Measurements from ENCODE around the gene WRNIP1.

Gene WRNIP1

DNA sequence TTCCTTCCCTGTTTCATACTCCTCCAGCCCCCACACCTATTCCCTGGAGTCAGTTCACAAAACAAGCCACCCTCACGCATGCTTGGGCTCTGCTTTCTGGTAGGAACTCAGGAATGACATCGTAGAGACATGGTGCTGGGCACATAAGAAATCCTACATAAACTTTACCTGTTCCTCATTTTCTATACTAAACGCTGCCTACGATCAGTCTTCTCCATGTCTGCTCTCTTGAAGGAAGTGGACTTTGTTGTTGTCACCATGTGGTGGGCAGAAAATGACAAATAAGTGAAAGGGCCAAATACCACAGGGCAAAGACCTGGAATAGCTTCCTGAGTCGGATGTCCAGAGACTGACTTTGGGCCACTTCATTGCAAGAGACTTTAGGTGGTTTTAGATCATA is 24.6 kb upstream of the WRNIP1 start:
- TF ChIP-seq, protein P1, sequence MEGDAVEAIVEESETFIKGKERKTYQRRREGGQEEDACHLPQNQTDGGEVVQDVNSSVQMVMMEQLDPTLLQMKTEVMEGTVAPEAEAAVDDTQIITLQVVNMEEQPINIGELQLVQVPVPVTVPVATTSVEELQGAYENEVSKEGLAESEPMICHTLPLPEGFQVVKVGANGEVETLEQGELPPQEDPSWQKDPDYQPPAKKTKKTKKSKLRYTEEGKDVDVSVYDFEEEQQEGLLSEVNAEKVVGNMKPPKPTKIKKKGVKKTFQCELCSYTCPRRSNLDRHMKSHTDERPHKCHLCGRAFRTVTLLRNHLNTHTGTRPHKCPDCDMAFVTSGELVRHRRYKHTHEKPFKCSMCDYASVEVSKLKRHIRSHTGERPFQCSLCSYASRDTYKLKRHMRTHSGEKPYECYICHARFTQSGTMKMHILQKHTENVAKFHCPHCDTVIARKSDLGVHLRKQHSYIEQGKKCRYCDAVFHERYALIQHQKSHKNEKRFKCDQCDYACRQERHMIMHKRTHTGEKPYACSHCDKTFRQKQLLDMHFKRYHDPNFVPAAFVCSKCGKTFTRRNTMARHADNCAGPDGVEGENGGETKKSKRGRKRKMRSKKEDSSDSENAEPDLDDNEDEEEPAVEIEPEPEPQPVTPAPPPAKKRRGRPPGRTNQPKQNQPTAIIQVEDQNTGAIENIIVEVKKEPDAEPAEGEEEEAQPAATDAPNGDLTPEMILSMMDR (IDR thresholded peaks at IDR 0.05; ENCODE audit: low read length, missing control alignments) = no peak
- no peak for DNase-seq (ENCODE audit: low read depth)
- no peak overlapping the region for H3K4me3 ChIP-seq (replicated peaks; ENCODE audit: low read depth, low read length)

GRCh38 chr6:2741756-2742155 is 23.4 kb upstream of the WRNIP1 start:
- H3K4me3 ChIP-seq (replicated peaks; ENCODE audit: low read depth, low read length) = no peak overlapping the region
- TF ChIP-seq, protein P1 (IDR thresholded peaks at IDR 0.05; ENCODE audit: low read length, missing control alignments) = no peak
- no peak for DNase-seq (ENCODE audit: low read depth)

DNA sequence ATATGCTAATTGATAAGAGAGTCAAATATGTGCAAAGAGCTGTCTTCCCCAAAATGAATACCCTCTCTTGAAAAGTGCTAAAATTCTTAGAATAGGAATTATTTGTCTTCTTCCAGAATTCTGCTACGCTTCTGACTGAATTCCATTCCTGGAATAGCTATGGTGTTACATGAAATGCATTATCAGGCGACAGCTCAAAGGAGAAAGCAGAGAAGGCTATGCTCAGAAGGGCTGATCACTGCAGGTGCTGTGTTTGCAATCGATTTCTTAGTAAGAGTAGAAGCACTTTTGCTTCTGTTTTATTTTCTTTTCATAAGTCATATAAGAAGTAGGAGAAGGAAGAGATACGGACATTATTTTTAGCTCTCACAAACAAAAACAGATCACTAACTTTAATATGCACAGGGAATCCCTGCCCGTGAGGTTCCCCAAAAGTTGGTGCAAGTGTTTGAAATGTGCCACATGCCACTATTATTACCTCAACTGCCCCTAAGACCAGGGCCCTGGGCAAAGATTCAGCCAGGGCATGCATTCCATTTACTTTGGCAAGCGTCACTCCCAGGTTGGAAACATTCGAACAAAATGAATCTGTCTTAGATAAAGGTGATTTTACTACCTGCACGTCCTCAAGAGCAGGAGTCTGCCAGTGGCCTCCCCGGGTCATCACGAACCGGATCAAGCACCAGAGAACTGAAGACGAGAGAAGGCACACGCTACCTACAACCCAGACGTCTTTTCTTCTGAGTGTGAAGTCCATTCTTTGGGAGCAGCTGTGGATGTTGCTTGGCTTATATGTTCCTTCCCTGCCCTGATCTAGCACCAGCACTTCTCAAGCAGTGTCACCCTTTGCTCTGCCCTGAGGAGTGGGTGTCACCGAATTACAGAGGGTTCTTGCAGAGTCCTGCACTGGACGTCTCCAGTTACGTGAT is 21.6 kb upstream of the WRNIP1 start:
- TF ChIP-seq, protein P1 (IDR thresholded peaks at IDR 0.05; ENCODE audit: low read length, missing control alignments) = no peak
- no peak overlapping the region for H3K4me3 ChIP-seq (replicated peaks; ENCODE audit: low read depth, low read length)
- DNase-seq (ENCODE audit: low read depth) = no peak

DNA sequence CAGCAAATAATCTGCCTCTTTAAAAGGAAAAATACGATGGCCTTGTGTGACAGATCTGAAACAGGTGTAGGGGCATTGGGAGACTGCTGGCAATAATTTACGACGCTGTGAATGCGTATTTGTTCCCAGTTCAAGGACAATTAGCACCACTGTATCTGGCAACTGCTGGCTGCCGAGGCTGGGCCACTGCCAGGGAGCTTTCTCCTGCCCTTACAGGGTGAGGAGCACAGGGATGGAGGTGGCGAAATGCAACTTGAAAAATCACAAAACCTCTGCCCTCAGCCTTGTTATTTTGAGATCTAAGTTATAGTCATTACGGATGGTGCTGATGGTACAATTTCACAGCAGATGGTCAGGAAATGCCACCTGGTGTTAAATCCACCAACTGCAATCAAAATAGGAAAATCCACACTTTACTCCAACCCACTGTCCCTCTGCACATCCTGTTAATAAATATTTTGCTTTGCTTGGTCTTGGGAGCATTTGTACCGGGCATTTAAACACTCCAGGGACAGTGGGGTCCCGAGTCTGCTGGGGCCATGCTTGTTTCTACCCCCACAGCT is 20.9 kb upstream of the WRNIP1 start:
- peak; percentile 33 for DNase-seq (ENCODE audit: low read depth)
- no peak overlapping the region for H3K4me3 ChIP-seq (replicated peaks; ENCODE audit: low read depth, low read length)
- TF ChIP-seq, protein P1 (IDR thresholded peaks at IDR 0.05; ENCODE audit: low read length, missing control alignments) = peak; percentile 35

DNA sequence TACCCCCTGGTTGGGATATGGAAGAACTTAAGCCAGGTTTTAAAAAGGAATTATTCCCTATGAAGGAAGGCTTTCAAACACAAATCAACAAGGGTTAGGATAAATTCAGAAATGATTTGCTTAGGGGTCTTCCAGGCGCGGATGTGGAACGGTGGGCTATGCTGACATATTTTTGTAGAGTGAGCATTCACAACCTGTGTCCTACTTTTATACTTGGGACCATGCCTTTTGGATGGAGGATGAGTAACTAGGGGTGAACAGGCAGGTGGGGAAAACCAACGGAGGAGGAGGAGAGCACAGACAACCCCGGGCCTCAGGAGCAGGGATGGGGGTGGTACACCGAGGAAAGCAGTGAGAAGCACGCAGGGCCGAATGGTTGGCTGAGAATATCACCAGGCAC is 20.4 kb upstream of the WRNIP1 start:
- TF ChIP-seq, protein P1 (IDR thresholded peaks at IDR 0.05; ENCODE audit: low read length, missing control alignments) = no peak

DNA sequence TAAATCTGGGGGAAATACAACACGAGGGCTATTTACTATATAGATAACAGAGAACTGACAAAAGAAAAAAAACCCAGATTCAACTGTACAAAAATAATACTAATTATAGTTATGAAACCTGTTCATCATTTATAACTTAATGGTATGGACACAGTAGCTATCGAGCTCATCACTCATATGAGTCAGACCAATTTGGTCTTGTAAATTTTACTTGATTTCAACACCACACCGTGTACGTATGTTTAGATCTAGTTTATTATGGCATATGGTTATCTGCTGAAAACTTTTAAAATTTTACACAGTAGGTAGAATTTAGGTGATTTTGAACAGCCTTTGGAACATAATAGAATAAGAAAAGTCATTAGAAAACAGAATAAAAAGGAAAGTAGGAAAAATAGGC is 19.9 kb upstream of the WRNIP1 start:
- no peak overlapping the region for H3K4me3 ChIP-seq (replicated peaks; ENCODE audit: low read depth, low read length)
- TF ChIP-seq, protein P1 (IDR thresholded peaks at IDR 0.05; ENCODE audit: low read length, missing control alignments) = no peak
- no peak for DNase-seq (ENCODE audit: low read depth)

More for the DNA sequence above, 20.4 kb upstream of the WRNIP1 start:
- H3K4me3 ChIP-seq (replicated peaks; ENCODE audit: low read depth, low read length) = no peak overlapping the region
- DNase-seq (ENCODE audit: low read depth) = no peak

Measured in fibroblast of pulmonary artery (primary cell).